BLaER1 treated with 17β-estradiol and CSF1 and Interleukin-3, amounts not matched to agents 10 nM and 100 nM (cell line): ENCODE measurements around the gene HOXB3.

Experiments used
- H3K27ac ChIP-seq, 11 experiments: shearing (Covaris generic); formaldehyde crosslinking; 2 replicates each; pipeline ENCODE4 v1.8.1; 2022
- H3K27me3 ChIP-seq, 11 experiments: shearing (Covaris generic); formaldehyde crosslinking; 2 replicates each; pipeline ENCODE4 v1.8.1; 2022
- H3K36me3 ChIP-seq, 11 experiments: shearing (Covaris generic); formaldehyde crosslinking; 2 replicates each; pipeline ENCODE4 v1.8.1; 2022
- H3K4me1 ChIP-seq, 10 experiments: shearing (Covaris generic); formaldehyde crosslinking; 2 replicates each; pipeline ENCODE4 v1.8.1; 2022
- H3K4me2 ChIP-seq, 11 experiments: shearing (Covaris generic); formaldehyde crosslinking; 2 replicates each; pipeline ENCODE4 v1.8.1; 2022
- H3K4me3 ChIP-seq, 10 experiments: shearing (Covaris generic); formaldehyde crosslinking; 2 replicates each; pipeline ENCODE4 v1.8.1; 2022
- H3K9ac ChIP-seq, 11 experiments: shearing (Covaris generic); formaldehyde crosslinking; 2 replicates each; pipeline ENCODE4 v1.8.1; 2022
- H3K9me3 ChIP-seq, 11 experiments: shearing (Covaris generic); formaldehyde crosslinking; replicated peaks in 1 of 11; 2 replicates each; pipeline ENCODE4 v1.8.1; 2022
- H4K20me1 ChIP-seq, 11 experiments: shearing (Covaris generic); formaldehyde crosslinking; 2 replicates each; pipeline ENCODE4 v1.8.1; 2022
- Cebpa-rat ChIP-seq, 11 experiments: shearing (Covaris generic); IDR thresholded peaks; 2 replicates each; pipeline ENCODE4 v1.8.1; 2022

The HOXB3 gene

DNA sequence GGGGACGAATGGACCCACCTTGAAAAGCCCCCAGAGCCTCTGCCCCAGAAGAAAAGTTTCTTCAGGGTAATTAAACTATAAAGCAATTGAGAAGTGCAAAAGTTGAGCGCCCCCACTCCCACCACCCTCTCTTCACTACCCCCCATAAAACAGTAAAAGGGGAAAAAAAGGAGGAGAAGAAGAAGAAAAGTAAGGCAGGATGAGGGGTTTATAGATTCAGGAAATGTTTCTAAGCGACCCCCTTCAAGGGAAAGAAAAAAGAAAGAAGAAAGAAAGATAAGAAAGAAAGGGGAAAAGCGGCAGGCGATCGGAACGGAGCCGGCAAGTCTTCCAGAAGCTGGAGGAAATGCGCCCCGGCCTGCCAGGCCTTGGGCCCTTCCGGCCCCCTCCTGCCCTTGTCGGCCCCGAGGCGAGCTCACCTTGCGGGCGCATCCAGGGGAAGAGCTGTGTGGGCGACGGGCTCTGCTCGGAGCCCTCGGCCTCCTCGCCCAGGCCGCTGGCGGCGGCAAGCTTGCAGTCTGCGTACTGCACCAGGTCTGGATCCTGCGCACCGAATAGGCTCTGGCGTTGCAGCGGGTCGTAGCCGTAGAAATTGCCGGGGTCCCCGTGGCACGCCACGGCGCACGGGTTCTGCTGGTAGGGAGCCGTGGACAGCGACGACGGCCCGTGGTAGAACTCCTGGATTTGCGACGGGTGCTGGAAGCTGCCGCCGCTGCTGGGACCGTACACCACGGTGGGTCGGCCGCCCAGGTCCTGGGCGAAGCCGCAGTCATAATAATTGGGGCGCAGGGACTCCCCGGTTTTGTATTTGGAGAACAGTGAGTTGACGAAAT is 24.0 kb upstream of the HOXB3 start:
- H4K20me1 ChIP-seq = peaks cover 0 to 92% (median 79%) of the 10 kb centered on the region in 11 experiments; a peak in 19 of 22 replicates
- no peak overlapping the region for H3K4me2 ChIP-seq
- no peak overlapping the region for H3K4me3 ChIP-seq
- no peak for TF ChIP-seq Cebpa-rat (IDR thresholded peaks at IDR 0.05)
- H3K27ac ChIP-seq = no peak overlapping the region
- no peak overlapping the region for H3K9ac ChIP-seq
- H3K36me3 ChIP-seq = no peaks in the 10 kb centered on the region
- peaks cover 0 to 9% (median 5%) of the 10 kb centered on the region in 11 experiments; a peak in 9 of 22 replicates for H3K9me3 ChIP-seq
- H3K4me1 ChIP-seq = peaks cover 0 to 13% (median 4%) of the 10 kb centered on the region in 10 experiments; a peak in 7 of 20 replicates
- peaks cover 100% of the 10 kb centered on the region in 11 experiments for H3K27me3 ChIP-seq

DNA sequence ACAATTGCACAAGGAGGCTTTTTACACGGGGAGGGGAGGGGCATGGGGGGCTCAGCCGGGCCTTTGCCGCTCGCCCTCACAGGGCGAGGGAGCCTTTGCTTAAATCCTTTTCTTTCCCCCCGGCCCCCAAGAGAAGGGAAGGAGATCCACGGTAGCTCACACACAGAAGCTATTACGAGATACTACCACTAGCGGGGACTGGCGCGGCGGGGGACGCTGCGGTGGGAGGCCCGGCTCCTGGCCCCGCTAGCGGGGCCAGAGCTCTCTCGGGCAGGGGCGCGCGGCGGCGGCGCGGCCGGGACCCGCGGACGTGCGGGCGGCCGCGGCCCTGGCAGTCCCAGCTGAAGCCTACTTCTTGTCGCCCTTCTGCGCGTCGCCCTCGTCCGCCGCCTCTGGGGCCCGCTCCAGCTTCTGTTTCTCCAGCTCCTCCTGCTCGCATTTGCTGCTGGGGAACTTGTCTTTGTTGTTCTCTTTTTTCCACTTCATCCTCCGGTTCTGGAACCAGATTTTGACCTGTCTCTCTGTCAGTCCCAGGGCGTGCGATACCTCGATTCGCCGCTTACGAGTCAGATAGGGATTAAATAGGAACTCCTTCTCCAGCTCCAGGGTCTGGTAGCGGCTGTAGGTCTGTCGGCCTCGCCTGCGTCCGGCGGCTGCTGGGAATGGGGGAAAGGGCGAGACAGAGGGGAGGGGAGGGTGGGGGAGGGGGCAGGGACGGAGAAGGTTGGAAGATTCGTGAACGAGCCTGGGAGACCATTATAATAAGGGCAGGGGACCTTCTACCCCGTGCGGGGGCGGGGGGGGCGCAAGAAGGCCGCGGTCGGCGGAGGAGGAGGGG is 23.0 kb upstream of the HOXB3 start:
- H3K4me3 ChIP-seq = peak overlapping the region in 2 of 10 experiments; percentile 25 to 36; a peak in 3 of 20 replicates
- H3K4me1 ChIP-seq = peaks cover 0 to 13% (median 4%) of the 10 kb centered on the region in 10 experiments; a peak in 7 of 20 replicates

DNA sequence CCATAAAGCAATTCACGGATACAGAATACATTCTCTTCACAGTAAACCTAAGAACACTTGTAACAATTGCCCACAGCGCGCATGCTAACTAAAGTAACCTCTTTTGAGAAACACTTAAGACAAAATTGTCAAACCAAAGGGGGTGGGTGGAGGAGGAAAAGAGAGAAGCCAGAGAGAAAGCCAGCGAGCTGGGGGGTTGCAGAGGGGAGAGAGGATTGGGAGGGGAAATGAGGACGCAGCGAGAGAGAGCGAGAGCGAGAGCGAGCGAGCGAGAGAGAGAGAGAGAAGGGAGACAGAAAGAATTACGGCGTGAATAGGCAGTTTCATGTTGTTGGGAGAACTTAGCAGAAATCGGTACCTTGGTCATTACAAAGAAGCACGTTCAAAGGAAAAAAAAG is 22.4 kb upstream of the HOXB3 start:
- no peak overlapping the region for H3K9ac ChIP-seq
- no peak overlapping the region for H3K27ac ChIP-seq
- peaks cover 0 to 92% (median 78%) of the 10 kb centered on the region in 11 experiments; a peak in 19 of 22 replicates for H4K20me1 ChIP-seq
- H3K27me3 ChIP-seq = peaks cover 100% of the 10 kb centered on the region in 11 experiments
- H3K4me1 ChIP-seq = peaks cover 0 to 13% (median 4%) of the 10 kb centered on the region in 10 experiments; a peak in 7 of 20 replicates
- peak overlapping the region in 2 of 10 experiments; percentile 25 to 36; a peak in 3 of 20 replicates for H3K4me3 ChIP-seq
- H3K9me3 ChIP-seq = peaks cover 0 to 9% (median 5%) of the 10 kb centered on the region in 11 experiments; a peak in 9 of 22 replicates
- no peak for TF ChIP-seq Cebpa-rat (IDR thresholded peaks at IDR 0.05)
- H3K4me2 ChIP-seq = peak overlapping the region in 2 of 11 experiments; percentile 62 to 67; a peak in 4 of 22 replicates
- no peaks in the 10 kb centered on the region for H3K36me3 ChIP-seq

More for the DNA sequence above, 23.0 kb upstream of the HOXB3 start:
- no peak overlapping the region for H3K9ac ChIP-seq
- H3K27me3 ChIP-seq = peaks cover 100% of the 10 kb centered on the region in 11 experiments
- no peak overlapping the region for H3K27ac ChIP-seq
- peaks cover 0 to 92% (median 82%) of the 10 kb centered on the region in 11 experiments; a peak in 19 of 22 replicates for H4K20me1 ChIP-seq
- TF ChIP-seq Cebpa-rat (IDR thresholded peaks at IDR 0.05) = no peak
- H3K36me3 ChIP-seq = no peaks in the 10 kb centered on the region
- H3K9me3 ChIP-seq = peaks cover 0 to 9% (median 5%) of the 10 kb centered on the region in 11 experiments; a peak in 9 of 22 replicates
- H3K4me2 ChIP-seq = peak overlapping the region in 3 of 11 experiments; percentile 35 to 67 (median 62); a peak in 5 of 22 replicates

DNA sequence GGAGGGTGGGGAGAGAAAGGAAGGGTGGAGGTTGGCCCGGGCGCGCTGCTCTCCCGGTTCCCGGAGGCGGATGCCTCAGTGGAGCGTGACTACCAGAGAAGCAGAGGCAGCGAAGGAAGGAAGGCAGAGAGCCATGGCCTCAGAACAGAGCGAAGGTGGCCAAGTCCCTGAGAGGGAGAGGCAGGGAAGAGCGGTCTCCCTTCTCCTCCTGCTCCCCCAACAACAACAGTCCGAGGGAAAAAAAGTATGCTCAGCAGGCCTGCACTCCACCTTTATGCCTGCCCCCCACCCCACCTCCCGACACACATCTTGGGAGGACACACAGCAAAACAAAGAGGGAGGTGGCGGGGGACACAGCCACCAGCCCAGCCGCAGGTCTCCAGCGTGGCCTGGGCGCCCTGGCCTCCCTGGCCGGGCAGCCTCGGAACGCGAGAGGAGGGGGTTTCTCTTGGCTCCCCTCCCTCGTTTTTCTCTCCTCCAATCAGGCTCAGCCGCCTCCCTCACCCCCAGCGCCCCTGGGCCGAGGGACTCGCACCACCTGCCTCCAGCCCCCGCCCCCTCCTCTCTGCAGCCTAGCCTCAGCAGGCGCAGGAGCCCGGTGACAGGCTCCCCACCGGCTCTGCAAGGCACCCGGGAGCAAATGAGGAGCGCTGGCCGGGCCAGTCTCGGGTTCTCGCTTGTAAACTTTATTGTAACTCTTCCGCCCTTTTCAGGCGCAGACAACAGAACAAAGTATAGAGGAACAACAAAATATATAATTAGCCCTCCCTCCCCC is 21.8 kb upstream of the HOXB3 start:
- peaks cover 0 to 9% (median 5%) of the 10 kb centered on the region in 11 experiments; a peak in 9 of 22 replicates for H3K9me3 ChIP-seq
- no peak overlapping the region for H3K9ac ChIP-seq
- H3K36me3 ChIP-seq = no peaks in the 10 kb centered on the region
- no peak overlapping the region for H3K4me3 ChIP-seq
- H3K27ac ChIP-seq = no peak overlapping the region
- TF ChIP-seq Cebpa-rat (IDR thresholded peaks at IDR 0.05) = no peak
- peaks cover 0 to 92% (median 76%) of the 10 kb centered on the region in 11 experiments; a peak in 19 of 22 replicates for H4K20me1 ChIP-seq
- H3K27me3 ChIP-seq = peaks cover 100% of the 10 kb centered on the region in 11 experiments
- peaks cover 0 to 13% (median 4%) of the 10 kb centered on the region in 10 experiments; a peak in 7 of 20 replicates for H3K4me1 ChIP-seq
- peak overlapping the region in 4 of 11 experiments; percentile 8 to 67 (median 26); a peak in 5 of 22 replicates for H3K4me2 ChIP-seq

DNA sequence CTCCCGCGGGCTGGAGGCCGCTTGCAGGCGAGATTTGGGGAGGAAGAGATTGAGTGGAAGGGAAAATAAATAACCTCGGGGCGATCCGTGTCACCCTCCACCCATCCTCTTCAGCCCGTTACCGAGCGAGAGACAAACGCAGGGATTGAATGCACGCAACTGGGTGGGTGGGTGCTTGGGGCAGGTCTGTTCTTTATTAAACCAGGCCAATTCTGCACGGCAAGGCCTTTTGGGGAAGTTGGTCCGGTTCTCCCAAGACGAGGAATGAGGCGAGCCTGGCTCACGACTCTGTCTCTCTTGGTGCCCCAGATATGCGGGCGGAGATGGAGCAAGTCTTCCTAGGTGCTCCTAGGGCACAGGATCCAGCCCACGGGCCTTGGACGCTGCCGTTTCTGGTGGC is 21.2 kb upstream of the HOXB3 start:
- Histone ChIP-seq H3K9ac (no peak overlapping the region), H3K36me3 (no peaks in the 10 kb centered on the region), H3K4me1 (peaks cover 0 to 13% (median 4%) of the 10 kb centered on the region in 10 experiments; a peak in 7 of 20 replicates), H3K27me3 (peaks cover 100% of the 10 kb centered on the region in 11 experiments), H3K27ac (no peak overlapping the region), H3K4me3 (no peak overlapping the region), H4K20me1 (peaks cover 0 to 92% (median 76%) of the 10 kb centered on the region in 11 experiments; a peak in 19 of 22 replicates), H3K9me3 (peaks cover 0 to 9% (median 5%) of the 10 kb centered on the region in 11 experiments; a peak in 9 of 22 replicates), H3K4me2 (no peak overlapping the region)
- no peak for TF ChIP-seq Cebpa-rat (IDR thresholded peaks at IDR 0.05)

DNA sequence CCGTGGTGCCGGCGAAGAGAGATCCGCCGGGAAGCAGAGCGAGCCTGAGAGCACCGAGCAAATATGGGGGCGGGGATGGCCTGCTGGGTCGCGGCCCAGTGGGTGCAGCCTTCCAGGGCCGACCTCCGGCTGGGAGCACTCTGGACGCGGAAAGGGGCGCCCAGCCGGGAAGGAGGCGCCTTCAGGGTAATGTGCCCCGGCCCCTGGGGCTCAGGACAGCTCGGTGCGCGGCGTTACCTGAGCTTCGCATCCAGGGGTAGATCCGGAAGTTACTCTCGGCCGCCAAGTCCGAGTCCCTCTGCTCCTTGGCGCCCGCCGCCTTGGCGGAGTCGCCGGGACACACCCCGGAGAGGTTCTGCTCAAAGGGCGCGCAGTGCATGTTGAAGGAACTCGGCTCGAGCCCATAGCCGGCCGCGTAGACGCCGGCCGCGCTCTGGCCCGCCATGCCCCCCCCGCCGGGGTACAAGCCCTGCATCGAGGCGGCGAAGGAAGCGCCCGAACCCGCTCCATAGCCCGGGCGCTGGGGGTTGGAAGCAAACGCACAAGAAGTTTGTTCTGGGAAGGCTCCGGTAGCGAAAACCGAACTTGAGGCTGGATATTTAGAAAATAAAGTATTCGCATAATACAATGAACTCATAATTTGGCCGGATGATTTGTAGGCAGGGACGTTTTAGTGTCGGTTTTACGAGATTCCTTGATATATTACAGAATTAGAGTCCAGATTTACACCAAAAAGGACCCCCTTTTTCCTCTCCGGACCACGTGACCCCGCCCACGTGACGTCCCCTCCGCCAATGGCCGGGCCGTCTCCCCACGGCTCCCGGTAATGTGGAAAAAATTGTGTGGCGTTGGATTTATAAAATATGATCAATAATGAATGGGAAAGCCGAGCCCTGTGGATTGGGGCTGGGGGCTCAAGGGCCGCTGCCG is 20.5 kb upstream of the HOXB3 start, which contains the start of gene HOXB7:
TSS of gene HOXB7 (minus strand) at position 736 of the 930 bp plus-strand sequence. CDS start at position 637, 99 bp downstream.
- H3K4me3 ChIP-seq = no peak within 1 kb of the TSS
- H3K27ac ChIP-seq = no peak within 1 kb of the TSS
- no peaks in the 10 kb centered on the region for H3K36me3 ChIP-seq
- no peak within 1 kb of the TSS for H3K9ac ChIP-seq
- H3K9me3 ChIP-seq = peaks cover 0 to 9% (median 5%) of the 10 kb centered on the region in 11 experiments; a peak in 9 of 22 replicates
- peaks cover 100% of the 10 kb centered on the region in 11 experiments for H3K27me3 ChIP-seq
- TF ChIP-seq Cebpa-rat (IDR thresholded peaks at IDR 0.05) = no peak
- H3K4me2 ChIP-seq = peak within 1 kb of the TSS in 4 of 11 experiments; percentile 8 to 67 (median 26); a peak in 4 of 22 replicates
- peaks cover 0 to 13% (median 4%) of the 10 kb centered on the region in 10 experiments; a peak in 7 of 20 replicates for H3K4me1 ChIP-seq
- H4K20me1 ChIP-seq = peaks cover 0 to 92% (median 76%) of the 10 kb centered on the region in 11 experiments; a peak in 19 of 22 replicates

DNA sequence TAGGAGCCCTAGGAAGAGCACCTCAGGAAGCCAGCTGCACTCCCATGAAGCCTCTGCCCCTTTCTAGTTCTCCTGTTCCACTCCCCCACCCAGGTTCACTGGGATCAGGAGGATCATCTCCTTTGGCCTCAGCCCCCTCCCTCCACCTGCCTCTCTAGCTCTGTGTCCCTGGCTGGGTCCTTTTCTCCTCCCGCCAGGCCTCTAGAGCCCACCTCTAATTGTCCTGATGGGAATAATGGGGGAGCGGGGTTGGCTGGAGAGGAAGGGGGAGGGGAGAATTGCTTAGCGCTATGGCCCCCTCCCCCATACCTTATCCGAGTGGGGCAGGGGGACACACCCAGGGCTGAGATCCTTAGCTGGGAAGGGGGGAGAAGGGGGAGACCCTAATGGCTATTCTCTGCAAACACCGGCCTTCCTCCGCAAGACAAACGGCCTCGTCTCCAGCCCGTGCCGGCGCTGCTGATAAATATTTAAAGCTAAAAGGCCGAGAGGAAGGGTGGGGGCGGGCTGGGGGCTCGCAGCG is 19.8 kb upstream of the HOXB3 start:
- H3K9me3 ChIP-seq = peaks cover 0 to 9% (median 5%) of the 10 kb centered on the region in 11 experiments; a peak in 9 of 22 replicates
- H3K4me3 ChIP-seq = no peak overlapping the region
- H4K20me1 ChIP-seq = peaks cover 0 to 92% (median 81%) of the 10 kb centered on the region in 11 experiments; a peak in 19 of 22 replicates
- peaks cover 100% of the 10 kb centered on the region in 11 experiments for H3K27me3 ChIP-seq
- TF ChIP-seq Cebpa-rat (IDR thresholded peaks at IDR 0.05) = no peak
- no peak overlapping the region for H3K9ac ChIP-seq
- no peaks in the 10 kb centered on the region for H3K36me3 ChIP-seq
- H3K4me2 ChIP-seq = no peak overlapping the region
- H3K4me1 ChIP-seq = peaks cover 0 to 13% (median 4%) of the 10 kb centered on the region in 10 experiments; a peak in 7 of 20 replicates
- no peak overlapping the region for H3K27ac ChIP-seq
